HuH-7 (cell line): ENCODE results near the gene SYT17.

Source experiments
- DNase-seq: peaks from one replicate; pipeline ENCODE4 v3.0.0; 2011; ENCODE audit warnings: low spot score

SYT17 gene

DNA sequence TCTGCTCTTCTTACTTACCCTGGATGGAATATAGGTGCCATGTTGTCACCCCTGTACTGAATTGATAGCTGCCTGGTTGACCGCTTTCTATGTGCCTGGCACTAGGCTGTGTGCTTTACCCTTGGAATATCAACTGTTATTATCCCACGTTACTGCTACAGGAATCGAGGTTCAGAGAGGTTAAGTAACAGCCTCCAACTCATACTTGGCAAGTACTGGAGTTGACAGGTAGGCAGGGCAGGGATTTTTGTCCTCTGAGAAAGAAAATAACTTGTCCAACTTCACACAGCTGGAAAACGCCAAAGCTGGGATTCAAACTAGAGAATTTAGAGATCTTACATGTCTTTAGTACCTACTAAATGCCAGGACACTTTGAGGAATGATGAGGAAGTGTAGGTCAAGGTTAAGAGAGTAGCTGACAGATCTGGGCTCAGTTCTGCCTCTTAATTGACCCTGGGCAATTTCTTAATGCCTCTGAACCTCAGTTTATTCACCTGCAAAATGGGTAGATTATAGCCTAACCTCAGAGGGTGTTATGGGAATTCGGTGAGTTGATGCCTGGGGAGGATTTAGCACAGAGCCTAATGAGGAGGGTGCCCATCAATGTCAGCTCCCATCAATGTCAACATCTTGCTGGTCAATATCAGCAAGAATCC lies 28.5 kb upstream of the SYT17 start:
- DNase-seq: no peak

DNA sequence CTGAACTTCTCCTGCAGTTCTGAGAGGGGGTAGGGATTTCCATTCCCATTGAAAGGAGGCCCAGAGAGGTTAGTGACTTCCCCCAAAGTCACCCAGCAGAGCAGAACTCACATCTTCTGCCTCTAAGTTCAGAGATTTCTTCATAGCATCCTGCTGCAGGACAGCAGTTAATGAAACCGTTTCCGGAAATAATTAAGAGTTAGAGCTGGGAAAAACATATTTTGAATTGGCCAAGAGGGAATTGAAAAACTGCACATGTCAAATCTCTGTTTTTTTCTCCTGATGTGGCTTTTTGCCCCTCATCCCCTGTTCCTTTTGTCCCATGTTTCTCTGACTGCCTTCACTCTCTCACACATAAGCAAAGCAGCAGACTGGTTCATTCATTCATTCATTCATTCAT lies 27.6 kb upstream of the SYT17 start:
- DNase-seq: no peak

DNA sequence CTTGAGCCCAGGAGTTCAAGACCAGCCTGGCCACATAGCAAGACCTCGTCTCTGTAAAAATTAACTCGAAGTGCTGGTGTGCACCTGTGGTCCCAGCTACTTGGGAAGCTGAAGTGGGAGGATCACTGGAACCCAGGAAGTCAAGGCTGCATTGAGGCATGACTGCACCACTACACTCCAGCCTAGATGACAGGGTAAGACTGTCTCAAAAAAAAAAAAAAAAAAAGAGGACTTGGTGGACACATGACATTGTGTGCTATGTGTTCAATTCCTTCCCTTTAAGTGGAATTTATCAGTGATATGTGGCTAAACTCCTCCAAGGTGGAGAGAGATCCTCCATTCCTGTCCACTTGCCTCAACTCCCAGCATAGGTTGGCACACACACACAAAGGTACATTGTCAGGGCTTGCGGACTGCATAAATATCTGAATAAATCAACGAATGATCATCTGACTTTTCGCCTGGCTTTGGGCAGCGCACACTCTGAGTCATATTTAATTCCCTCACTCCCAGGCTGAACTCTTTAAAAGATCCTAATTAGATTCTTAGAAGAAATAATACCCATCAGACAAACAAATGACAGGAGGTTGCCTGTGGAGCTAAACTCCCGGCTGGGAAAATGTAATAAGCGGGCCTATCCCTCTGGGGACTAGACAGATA lies 25.0 kb upstream of the SYT17 start:
- DNase-seq: no peak

DNA sequence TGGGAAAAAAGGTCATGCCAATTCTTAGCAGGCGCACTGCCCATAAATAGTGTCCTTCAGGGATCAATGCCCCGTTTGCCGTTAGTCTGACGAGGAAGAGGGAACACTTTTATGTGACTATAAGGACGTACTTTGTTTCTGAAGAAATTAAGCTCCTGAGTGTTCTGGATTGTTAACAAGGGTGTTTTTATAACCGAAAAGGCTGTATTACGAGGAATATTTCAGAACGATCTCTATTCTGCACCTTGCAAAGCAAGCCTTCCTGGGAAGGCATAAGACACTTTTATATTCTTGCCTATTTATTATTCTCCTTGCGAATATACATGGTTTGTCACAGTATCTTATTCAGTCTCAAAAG lies 24.5 kb upstream of the SYT17 start:
- no peak for DNase-seq

DNA sequence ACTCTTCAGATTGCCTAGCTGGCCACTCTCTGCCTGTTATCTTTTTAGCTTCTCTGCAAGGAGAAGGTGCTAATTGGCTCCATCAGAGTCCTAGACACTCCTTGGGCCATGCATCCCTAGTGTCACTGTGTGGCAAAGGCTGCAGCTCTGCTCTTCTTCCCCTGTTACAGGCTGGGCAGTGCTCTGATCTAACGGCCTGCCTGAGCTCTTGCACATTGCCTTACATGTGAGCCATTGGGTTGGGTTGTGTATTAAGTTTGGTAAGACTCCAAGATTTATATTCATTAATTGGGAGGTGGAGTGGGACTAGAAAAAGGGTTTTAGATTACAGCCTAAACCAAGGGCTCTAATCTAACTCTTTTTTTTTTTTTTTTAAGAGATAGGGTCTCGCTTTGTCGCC lies 23.0 kb upstream of the SYT17 start:
- DNase-seq: no peak

DNA sequence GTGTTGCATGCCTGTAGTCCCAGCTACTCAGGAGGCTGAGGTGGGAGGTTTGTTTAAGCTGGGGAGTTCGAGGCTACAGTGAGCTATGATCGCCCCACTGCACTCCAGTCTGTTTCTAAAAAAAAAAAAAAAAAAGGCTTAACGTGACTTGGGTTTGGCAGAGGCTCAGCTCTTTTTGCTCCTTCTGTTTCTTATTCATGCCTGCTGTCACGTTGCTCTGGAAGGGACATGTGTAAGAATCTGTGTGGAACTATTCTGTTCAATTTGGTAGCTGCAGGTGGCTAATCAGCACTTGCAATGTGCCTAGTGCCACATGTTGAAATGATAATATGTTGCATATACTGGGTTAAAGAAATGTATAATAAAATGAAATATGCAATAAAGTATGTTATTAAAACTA lies 20.9 kb upstream of the SYT17 start:
- DNase-seq: no peak

DNA sequence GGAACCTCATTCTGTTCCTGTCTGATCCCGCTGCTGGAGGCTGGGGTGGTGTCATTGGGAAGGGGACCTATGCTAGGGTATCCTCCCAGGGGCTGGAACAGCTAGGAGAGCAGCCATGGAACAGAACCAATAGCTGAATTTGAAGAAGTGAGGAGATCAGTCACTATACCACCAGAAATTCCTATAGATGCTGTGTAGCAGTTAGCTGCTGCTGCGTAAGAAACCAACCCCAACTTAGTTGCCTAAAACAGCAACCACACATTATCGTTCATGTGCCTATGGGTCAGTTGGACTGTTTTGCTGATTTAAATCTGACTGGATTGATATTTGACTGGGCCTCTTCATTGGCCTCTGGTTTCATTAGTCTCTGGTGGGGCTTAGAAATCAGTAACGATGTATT lies 20.4 kb upstream of the SYT17 start:
- DNase-seq: no peak

DNA sequence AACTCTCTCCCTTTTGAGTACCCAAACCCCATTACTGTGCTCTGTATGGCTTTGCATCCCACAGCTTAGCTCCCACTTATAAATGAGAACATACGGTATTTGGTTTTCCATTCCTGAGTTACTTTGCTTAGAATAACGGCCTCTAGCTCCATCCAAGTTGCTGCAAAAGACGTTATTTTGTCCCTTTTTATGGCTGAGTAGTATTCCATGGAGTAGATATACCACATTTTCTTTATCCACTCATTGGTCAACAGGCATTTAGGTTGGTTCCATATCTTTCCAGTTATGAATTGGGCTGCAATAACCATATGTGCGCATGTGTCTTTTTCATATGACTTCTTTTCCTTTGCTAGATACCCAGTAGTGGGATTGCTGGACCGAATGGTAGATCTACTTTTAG lies 19.9 kb upstream of the SYT17 start:
- DNase-seq: no peak

DNA sequence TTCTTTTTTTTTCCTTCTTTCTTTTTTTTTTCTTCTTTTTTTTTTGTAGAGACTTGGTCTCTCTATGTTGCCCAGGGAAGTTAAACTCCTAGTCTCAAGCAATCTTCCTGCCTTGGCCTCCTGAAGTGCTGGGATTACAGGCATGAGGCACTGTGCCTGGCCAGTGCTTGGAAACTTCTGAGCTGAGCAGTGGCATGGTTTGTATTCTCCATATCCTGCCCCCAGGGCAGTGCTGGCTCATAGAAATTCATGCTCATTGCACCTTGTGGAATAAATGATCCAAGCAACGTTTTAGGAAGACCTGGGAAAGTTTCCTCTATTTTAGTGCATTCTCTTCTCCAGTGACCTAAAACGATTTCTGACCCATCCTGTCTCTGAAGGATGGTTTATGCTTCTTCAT lies 16.7 kb upstream of the SYT17 start:
- no peak for DNase-seq

DNA sequence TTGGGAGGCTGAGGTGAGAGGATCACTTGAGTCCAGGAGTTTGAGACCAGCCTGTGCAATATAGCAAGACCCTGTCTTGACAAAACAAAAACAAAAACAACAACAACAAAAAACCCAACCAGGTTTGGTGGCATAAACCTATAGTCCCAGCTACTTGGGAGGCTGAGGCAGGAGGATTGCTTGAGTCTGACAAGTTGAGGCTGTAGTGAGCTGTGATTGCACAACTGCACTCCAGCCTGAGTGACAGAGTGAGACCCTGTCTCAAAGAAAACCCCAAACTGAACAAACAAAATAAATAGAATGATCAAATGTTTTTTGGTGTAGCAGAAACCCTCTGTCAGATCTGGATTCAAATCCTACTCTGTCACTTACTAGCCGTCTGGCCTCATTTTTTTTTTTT lies 16.0 kb upstream of the SYT17 start:
- no peak for DNase-seq

DNA sequence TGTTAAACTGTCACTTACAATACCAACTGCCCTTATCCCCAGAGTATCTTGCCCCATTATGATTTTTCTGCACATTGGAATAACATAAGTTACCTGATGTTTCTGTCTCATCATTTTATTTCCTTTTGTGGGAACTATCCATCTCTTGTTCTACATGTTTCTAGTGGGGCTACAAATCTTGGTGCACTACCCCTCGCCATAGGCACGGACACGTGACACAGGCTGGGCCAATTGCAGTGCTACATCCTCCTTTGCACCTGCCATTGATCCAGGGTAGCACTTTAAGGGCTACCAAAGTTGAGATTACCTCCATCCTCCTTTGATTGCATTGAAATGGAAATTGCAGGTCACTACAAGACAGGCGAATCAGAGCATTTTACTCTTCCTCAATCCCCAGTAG lies 14.2 kb upstream of the SYT17 start:
- peak; percentile 48 for DNase-seq

DNA sequence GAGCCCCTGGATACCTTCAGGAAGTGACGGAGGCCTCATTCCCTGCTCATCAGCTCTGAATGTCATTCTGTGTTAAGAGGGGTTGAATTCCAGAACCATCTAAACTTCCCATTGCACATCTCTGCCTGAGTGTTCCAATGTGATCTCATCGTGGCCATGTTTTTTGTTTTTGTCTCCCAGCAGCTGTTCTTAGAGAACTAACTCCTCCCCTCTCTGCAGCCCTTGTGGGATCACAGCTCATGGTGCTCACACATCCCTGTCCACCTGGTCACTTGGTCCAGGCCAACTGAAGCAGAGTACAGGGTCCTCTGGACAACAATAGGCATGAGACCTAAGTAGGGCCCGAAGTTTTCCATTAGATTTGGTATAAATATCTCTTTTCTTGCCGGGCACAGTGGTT lies 6.0 kb upstream of the SYT17 start:
- no peak for DNase-seq

DNA sequence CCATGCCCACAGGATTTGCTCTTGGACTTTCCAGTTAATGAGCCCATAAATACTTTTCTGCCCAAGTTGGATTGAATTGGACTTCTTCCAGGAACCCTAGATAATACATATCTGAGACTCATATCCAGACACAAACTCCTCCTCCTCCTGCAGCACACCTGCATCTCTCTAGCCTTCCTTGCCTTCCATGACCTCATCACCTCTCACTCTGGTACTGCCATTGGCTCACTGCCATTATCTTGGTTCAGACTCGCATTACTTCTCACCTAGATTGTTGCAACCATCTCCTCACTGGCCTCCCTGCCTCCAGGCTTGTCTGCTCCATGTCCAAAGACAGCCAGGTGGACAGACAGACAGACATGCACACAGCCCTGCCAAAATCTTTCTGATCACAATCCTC lies 4.8 kb upstream of the SYT17 start:
- DNase-seq: no peak

DNA sequence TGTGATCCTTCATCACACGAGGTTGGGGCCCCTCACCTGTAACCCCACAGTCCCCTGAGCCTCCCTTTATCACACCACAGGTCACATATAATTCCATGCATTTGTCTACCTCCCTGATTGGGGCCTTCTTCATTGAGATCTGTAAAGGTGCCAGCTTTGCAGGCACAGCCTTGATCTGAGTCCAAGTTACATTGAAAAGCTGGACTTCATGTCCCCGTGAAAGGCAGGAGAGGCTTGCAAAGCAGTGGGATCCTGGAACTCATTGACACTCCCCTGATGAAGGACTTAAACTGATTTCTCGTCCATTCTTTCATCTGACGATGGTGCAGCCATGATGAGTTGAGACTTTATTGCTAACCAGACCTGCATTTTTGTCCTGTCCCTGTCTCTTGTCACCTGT lies 3.8 kb upstream of the SYT17 start:
- DNase-seq: no peak

DNA sequence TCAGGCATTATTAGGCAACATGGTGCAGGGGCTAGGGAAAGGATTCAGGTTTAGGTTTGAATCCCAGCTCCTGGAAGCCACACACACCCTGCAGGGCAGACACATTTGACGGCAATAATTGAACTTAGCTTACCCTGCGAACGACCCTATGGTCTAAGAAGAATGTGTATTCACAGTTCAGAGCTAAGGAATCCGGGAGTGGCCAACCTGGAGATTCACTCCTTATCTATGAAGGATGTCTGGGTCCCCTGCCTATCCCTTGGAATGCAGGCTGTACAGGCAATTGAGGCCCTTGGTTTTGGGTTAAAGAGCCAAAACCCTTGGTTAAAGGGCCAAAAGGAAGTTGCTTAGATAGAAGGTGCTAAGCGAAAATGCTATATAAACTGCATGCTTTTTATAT lies 2.9 kb upstream of the SYT17 start:
- no peak for DNase-seq

DNA sequence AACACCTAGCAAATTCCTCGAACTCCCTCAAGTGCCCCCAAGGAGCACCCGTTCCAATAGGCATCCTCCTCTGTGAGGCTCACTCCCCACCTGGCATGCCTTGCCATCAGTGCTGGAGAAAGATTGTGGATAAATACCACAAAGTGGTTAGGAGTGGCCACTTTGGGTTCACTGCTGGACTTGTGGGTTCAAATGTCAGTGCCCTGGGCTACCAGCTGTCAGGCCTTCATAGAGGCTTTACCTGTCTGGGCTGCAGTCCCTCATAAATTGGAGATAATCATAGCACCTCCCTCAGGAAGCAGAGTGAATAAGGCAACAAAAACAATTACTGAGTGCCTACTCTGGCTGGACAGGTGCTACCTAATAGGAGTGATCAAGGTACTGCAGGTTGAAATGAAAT lies 1.5 kb upstream of the SYT17 start:
- DNase-seq: no peak

DNA sequence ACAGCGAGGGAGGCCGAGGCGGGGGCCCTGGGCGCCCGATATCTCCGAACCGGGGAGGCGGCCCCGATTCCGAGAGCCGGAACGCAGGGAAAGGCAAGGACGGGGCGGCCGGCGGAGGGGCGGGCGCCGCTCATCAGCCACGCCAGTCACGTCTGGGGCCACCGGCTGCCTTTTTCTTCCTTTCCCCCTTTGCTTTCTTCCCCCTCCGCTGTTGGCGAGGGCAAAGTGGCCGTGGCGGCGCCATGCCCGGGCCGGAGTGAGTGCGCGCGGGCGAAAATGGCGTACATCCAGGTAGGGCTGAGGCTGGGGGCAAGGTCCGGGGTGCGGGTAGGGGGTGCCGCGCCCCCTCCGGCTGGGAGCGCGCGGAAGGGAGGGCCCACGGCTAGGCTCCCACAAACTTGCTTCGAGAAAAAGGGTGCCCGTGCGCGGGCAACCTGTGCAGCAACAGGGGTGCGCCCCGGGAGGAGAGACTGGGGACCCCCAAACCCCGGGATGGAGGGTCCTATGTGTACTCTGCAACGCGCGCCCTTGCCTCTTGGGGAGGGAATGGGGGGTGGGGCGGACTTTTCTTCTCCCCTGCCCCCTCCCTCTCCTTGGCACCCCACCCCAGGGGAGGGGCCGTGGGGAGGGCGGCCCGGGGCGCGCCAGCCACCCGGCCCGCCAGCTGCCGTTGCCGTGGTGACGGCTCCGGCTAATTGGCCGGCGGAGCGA lies 486 bp downstream of the SYT17 start:
- peak; percentile 50 for DNase-seq

DNA sequence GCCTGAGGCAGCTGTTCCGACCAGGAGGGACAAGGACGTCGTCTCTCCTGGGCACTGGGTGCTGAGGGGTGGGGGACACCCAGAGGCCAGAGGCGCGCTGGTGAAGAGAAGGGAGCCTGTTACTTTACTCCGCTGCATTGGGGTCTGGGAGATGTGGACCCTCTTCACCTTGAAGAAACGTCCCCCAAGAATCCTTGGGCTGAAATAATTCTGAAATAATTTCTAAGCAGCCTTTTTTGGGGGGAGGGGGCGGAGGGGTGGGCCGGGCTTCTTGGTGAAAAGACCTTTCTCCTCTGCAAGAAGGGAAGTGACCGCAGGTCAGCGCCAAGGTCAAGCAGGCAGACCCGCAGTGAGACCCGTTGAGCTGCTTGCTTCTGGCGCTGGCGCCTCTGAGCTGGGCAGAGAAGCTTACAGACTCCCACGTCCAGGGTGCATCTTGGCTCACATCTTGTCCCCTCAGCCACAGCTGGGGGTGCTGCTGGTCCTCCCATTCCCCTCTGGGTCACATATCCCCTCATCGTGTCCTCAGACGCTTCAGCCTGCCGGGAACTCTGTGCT lies 1.1 kb downstream of the SYT17 start:
- DNase-seq: no peak

DNA sequence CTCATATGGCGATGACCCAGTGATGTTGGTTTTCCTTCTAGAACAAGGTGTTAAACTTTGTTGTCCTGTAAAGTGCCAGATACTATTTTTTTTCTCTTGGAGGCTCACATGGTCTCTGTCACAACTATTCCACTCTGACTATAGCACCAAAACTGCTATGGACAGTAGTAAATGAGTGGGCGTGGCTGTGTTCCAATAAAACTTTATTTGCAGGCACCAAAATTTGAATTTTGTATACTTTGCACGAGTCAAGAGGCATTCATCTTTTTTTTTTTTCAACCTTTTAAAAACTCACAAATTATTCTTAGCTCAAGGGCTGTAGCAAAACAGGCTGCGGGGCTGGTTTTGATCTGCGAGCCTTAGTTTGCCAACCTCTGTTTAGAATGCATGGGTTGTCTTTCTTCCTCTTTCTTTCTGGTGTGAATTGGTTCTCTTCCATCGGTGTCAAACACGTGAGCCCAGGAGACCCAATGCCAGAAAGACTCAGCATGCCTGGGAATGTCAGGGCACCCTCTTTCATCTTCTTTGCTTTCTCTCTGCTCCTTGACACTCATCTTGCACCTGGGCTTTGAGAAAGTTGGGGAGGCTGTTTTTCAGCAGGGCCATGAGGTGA lies 2.1 kb downstream of the SYT17 start:
- DNase-seq: no peak

DNA sequence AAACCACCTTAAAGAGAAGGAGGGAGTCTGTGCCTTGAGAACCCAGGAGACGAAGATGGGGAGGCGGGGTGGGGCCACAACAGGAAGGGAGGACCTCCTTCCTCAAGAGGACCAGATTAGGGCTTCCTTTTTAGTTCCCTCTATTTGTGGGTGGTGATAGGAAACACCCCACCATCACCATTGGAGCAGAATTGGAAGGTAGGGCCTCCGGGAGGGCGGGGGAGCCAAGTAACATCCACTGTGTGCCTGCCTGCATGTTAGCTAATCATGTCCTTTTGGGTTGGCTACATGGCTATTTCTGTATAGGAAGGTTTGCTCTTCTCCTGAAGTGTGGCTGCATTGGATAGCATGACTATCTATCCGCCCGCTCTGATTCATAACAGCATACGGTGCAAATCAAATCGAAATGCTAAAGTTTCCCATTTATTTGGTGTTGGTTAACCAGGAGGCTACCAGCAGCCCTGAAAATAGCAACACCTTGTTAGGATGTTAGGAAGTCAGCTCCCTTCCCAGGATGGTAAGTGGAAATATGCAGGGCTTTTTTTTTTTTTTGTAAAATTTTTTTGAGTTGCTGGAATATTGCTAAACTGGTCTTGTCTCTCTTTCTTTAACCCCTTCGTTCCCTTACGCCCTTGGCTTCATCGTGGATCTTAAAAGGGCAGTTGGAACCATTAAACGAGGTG lies 4.2 kb downstream of the SYT17 start:
- no peak for DNase-seq

DNA sequence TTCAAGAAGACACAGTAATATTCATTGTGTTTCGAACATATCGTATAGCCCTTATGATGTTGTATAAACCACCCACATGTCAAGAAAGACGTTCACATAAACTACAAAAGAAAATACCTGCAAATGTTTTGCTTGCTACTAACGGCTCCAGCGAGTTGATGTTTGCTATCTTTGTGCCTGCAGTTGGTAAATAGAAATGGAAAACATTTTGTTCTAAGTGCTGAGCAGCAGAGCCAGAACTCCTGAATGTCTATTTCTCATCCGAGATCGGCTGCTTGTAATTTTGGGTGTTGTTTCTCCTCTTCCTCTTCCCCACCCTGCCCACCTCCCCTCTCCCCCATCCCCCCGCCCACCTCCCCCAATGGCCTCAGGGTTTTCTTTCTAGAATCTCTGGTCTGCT lies 5.0 kb downstream of the SYT17 start:
- DNase-seq: no peak

DNA sequence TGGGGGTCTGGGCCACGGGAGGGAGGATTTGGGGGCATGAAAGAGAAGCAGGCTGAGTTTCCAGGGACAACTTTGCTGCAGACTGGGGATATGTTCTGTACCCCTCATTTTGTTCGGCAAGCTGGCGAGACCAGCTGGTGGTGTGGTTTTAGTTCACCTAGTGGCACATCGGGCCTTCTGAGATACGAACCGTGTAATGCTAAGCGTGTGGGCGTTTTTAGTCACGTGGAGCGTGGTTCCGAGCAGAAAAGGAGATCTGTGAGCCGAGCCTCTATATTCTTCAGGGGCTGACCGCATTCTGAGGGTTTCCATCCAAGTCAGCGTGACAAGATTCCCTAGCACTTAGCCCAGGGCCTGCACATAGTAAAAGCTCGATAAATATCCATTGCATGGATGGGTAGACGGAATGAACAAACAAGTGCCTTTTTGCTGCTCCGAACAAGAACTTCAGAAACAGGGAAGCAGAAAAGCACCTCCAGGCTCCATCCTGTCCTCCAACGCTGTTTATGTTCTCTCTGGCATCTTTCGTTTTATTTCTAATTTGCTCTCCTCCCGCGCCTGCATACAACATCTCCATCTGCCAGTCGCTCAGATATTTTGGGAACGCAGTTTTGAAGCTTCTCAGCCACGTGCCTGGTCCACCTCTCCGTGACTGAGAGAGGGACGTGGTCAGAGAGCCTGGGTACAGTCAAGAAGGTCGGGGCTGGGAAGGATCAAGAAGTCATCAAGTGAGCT lies 5.8 kb downstream of the SYT17 start:
- DNase-seq: no peak
